H9 (cell line): Measurements from ENCODE around the gene LRRC28. TPM values are rescaled to one million over a fixed set of nuclear protein-coding genes. Genes with fewer than 3 reads are reported as not detected.

Experiments
- DNase-seq: peaks from one replicate; pipeline ENCODE4 v3.0.0-alpha.2; 2017
- H2AFZ ChIP-seq: one replicate; pipeline ENCODE4 v1.6.1; 2013; ENCODE audit warnings: mild to moderate bottlenecking, low read length, control low read depth, moderate library complexity
- H2AK5ac ChIP-seq: 2 replicates; pipeline ENCODE4 v1.6.1; 2013; ENCODE audit warnings: low read length, control low read depth, mixed read lengths; ENCODE audit not compliant: insufficient read length
- H2BK120ac ChIP-seq: one replicate; pipeline ENCODE4 v1.6.1; 2013; ENCODE audit warnings: low read depth, mild to moderate bottlenecking, low read length, control low read depth, inconsistent platforms; ENCODE audit not compliant: poor library complexity, severe bottlenecking
- H2BK12ac ChIP-seq: 2 replicates; pipeline ENCODE4 v1.6.1; 2013; ENCODE audit warnings: low read length, control low read depth, mixed read lengths, low read depth; ENCODE audit not compliant: insufficient read length
- H2BK15ac ChIP-seq: 2 replicates; pipeline ENCODE4 v1.6.1; 2013; ENCODE audit warnings: low read depth, low read length, control low read depth
- H2BK20ac ChIP-seq: one replicate; pipeline ENCODE4 v1.6.1; 2013; ENCODE audit warnings: low read depth, mild to moderate bottlenecking, low read length, control low read depth, inconsistent platforms; ENCODE audit not compliant: poor library complexity, severe bottlenecking
- H2BK5ac ChIP-seq: 2 replicates; pipeline ENCODE4 v1.6.1; 2013; ENCODE audit warnings: low read length, control low read depth, mixed read lengths; ENCODE audit not compliant: insufficient read length
- H3K14ac ChIP-seq: 2 replicates; pipeline ENCODE4 v1.6.1; 2013; ENCODE audit warnings: low read length, control low read depth; ENCODE audit not compliant: insufficient read depth
- H3K18ac ChIP-seq: 2 replicates; pipeline ENCODE4 v1.6.1; 2013; ENCODE audit warnings: low read depth, mild to moderate bottlenecking, mixed read lengths, low read length, control low read depth; ENCODE audit not compliant: insufficient read length
- H3K23ac ChIP-seq: 2 replicates; pipeline ENCODE4 v1.6.1; 2013; ENCODE audit warnings: low read length, control low read depth, mixed read lengths, low read depth; ENCODE audit not compliant: insufficient read length
- H3K23me2 ChIP-seq: 2 replicates; pipeline ENCODE4 v1.6.1; 2013; ENCODE audit warnings: low read depth, mild to moderate bottlenecking, mixed read lengths, low read length, control low read depth; ENCODE audit not compliant: insufficient read length, poor library complexity, severe bottlenecking
- H3K27ac ChIP-seq: 2 replicates; pipeline ENCODE4 v1.5.1; 2013; ENCODE audit warnings: low read length, control low read depth, mixed read lengths, low read depth; ENCODE audit not compliant: insufficient read length
- H3K27me3 ChIP-seq: 2 replicates; pipeline ENCODE4 v1.6.1; 2013; ENCODE audit warnings: low read length, control low read depth, inconsistent platforms; ENCODE audit not compliant: insufficient read depth
- H3K4ac ChIP-seq: 2 replicates; pipeline ENCODE4 v1.6.1; 2013; ENCODE audit warnings: low read depth, mild to moderate bottlenecking, control low read depth, inconsistent platforms, low read length, moderate library complexity
- H3K4me1 ChIP-seq: 2 replicates; pipeline ENCODE4 v1.6.1; 2013; ENCODE audit warnings: low read length, control low read depth, inconsistent platforms; ENCODE audit not compliant: insufficient read depth
- H3K4me2 ChIP-seq: 2 replicates; pipeline ENCODE4 v1.6.1; 2013; ENCODE audit warnings: low read length, control low read depth, mixed read lengths; ENCODE audit not compliant: insufficient read length, insufficient read depth
- H3K56ac ChIP-seq: 2 replicates; pipeline ENCODE4 v1.6.1; 2013; ENCODE audit warnings: low read depth, mild to moderate bottlenecking, mixed read lengths, low read length, control low read depth; ENCODE audit not compliant: insufficient read length
- H3K79me1 ChIP-seq: 2 replicates; pipeline ENCODE4 v1.6.1; 2013; ENCODE audit warnings: low read depth, mild to moderate bottlenecking, moderate library complexity, low read length, control low read depth, inconsistent platforms; ENCODE audit not compliant: insufficient read depth, poor library complexity, severe bottlenecking
- H3K79me2 ChIP-seq: 2 replicates; pipeline ENCODE4 v1.6.1; 2013; ENCODE audit warnings: low read length, control low read depth, inconsistent platforms; ENCODE audit not compliant: insufficient read depth
- H3K9ac ChIP-seq: 2 replicates; pipeline ENCODE4 v1.6.1; 2013; ENCODE audit warnings: low read length, control low read depth, mixed read lengths; ENCODE audit not compliant: insufficient read length; ENCODE audit errors: extremely low read depth
- H3K9me3 ChIP-seq: one replicate; pipeline ENCODE4 v1.6.1; 2013; ENCODE audit warnings: low read depth, low read length, inconsistent platforms; ENCODE audit not compliant: control insufficient read depth
- H3T11ph ChIP-seq: one replicate; pipeline ENCODE4 v1.6.1; 2013; ENCODE audit warnings: mild to moderate bottlenecking, low read length, control low read depth, inconsistent platforms
- H4K20me1 ChIP-seq: one replicate; pipeline ENCODE4 v1.6.1; 2013; ENCODE audit not compliant: control insufficient read depth, insufficient read length, insufficient read depth
- H4K5ac ChIP-seq: 2 replicates; pipeline ENCODE4 v1.6.1; 2013; ENCODE audit warnings: low read depth, mild to moderate bottlenecking, mixed read lengths, low read length, control low read depth; ENCODE audit not compliant: insufficient read length
- H4K8ac ChIP-seq: replicated peaks from 2 replicates; pipeline ENCODE4 v1.6.1; 2013; ENCODE audit warnings: low read length, control low read depth, mixed read lengths, low read depth; ENCODE audit not compliant: insufficient read length
- H4K91ac ChIP-seq: 2 replicates; pipeline ENCODE4 v1.6.1; 2013; ENCODE audit warnings: low read depth, mild to moderate bottlenecking, moderate library complexity, mixed read lengths, low read length, control low read depth; ENCODE audit not compliant: insufficient read length
- H3K27ac Mint-ChIP-seq, 3 experiments: 2 replicates in 2 of 3; 3 replicates in 1 of 3; pipeline ENCODE4 v1.8.0; 2020 to 2021; ENCODE audit warnings: mixed read lengths in 3 of 3, mild to moderate bottlenecking in 1 of 3, moderate library complexity in 1 of 3
- H3K27me3 Mint-ChIP-seq: 2 replicates; pipeline ENCODE4 v1.8.0; 2021; ENCODE audit warnings: low read depth, mild to moderate bottlenecking, moderate library complexity, mixed read lengths
- H3K36me3 Mint-ChIP-seq, 3 experiments: 2 replicates in 2 of 3; 3 replicates in 1 of 3; pipeline ENCODE4 v1.8.0; 2020 to 2021; ENCODE audit warnings: low read depth in 3 of 3, mixed read lengths in 3 of 3; ENCODE audit not compliant: insufficient read depth in 1 of 3
- H3K4me1 Mint-ChIP-seq, 2 experiments: 2 replicates each; pipeline ENCODE4 v1.8.0; 2020; ENCODE audit warnings: mixed read lengths in 2 of 2
- H3K4me3 Mint-ChIP-seq, 2 experiments: 2 replicates in 1 of 2; 3 replicates in 1 of 2; pipeline ENCODE4 v1.8.0; 2020 to 2021; ENCODE audit warnings: mild to moderate bottlenecking in 2 of 2, mixed read lengths in 2 of 2, moderate library complexity in 1 of 2
- H3K9me3 Mint-ChIP-seq, 2 experiments: 2 replicates in 1 of 2; 3 replicates in 1 of 2; pipeline ENCODE4 v1.8.0; 2020; ENCODE audit warnings: mild to moderate bottlenecking in 2 of 2, mixed read lengths in 2 of 2, moderate library complexity in 1 of 2
- CTCF ChIP-seq: fragments of 200-600 bp; sonication (generic); conservative IDR thresholded peaks from 3 replicates; pipeline ENCODE4 v1.8.0; 2021; ENCODE audit warnings: antibody characterized with exemption, mild to moderate bottlenecking
- total RNA-seq: library from RNA; stranded (reverse); gene quantifications from 2 replicates; pipeline ENCODE4 v1.2.1, GENCODE V29; 2021

Gene LRRC28
- total RNA-seq, 1 experiment from 2014 or later = 17.6 TPM

GRCh38 chr15:99210334-99210733, 40.9 kb upstream of the LRRC28 start:
- no peaks in the 10 kb centered on the region for H3K27me3 Mint-ChIP-seq
- H3K27me3 ChIP-seq = no peaks in the 10 kb centered on the region
- no peak for TF ChIP-seq CTCF
- H3K18ac ChIP-seq = no peak overlapping the region
- H4K91ac ChIP-seq = no peak overlapping the region
- H2BK20ac ChIP-seq = no peak overlapping the region
- H3T11ph ChIP-seq = no peak overlapping the region
- no peaks in the 10 kb centered on the region for H3K4me1 Mint-ChIP-seq
- H3K9me3 Mint-ChIP-seq = no peaks in the 10 kb centered on the region
- H4K5ac ChIP-seq = no peak overlapping the region
- no peaks in the 10 kb centered on the region for H4K20me1 ChIP-seq
- no peak overlapping the region for H3K23ac ChIP-seq
- no peak overlapping the region for H3K56ac ChIP-seq
- H2BK120ac ChIP-seq = no peak overlapping the region
- H4K8ac ChIP-seq = no peak overlapping the region
- no peaks in the 10 kb centered on the region for H3K4me1 ChIP-seq
- no peaks in the 10 kb centered on the region for H3K79me2 ChIP-seq
- no peak overlapping the region for H3K27ac Mint-ChIP-seq
- no peak overlapping the region for H3K4me3 Mint-ChIP-seq
- no peak overlapping the region for H2AK5ac ChIP-seq
- peaks cover 0 to 15% (median 0%) of the 10 kb centered on the region in 3 experiments; a peak in 3 of 7 replicates for H3K36me3 Mint-ChIP-seq
- H3K23me2 ChIP-seq = no peaks in the 10 kb centered on the region
- H2BK15ac ChIP-seq = no peak overlapping the region
- no peak overlapping the region for H3K9ac ChIP-seq
- H2BK12ac ChIP-seq = no peak overlapping the region
- H2BK5ac ChIP-seq = no peak overlapping the region
- DNase-seq = no peak
- H3K79me1 ChIP-seq = no peaks in the 10 kb centered on the region
- H3K27ac ChIP-seq = no peak overlapping the region
- no peak overlapping the region for H2AFZ ChIP-seq
- no peak overlapping the region for H3K14ac ChIP-seq
- no peak overlapping the region for H3K4ac ChIP-seq
- no peaks in the 10 kb centered on the region for H3K9me3 ChIP-seq
- H3K4me2 ChIP-seq = no peak overlapping the region
